Stimulated activated effector memory CD8-positive, alpha-beta T cell treated with anti-CD3 and anti-CD28 coated beads, Interleukin-12 subunit alpha, Interleukin-12 subunit beta, amount 100 ng/mL, for 72 hours (primary cell): ENCODE results near the gene CD7.

Source experiments
- ATAC-seq: fragments of 150-1000 bp; cut with Tn5 transposase; 2 replicates; pipeline ENCODE4 v1.10.0; 2021
- DNase-seq, 2 donors: peaks; one replicate each; pipeline ENCODE4 v3.0.0; 2021 to 2022; ENCODE audit warnings: low spot score in 2 of 2
- H3K27ac Mint-ChIP-seq: one replicate; pipeline ENCODE4 v1.8.0; 2022; ENCODE audit warnings: mild to moderate bottlenecking, mixed read lengths
- H3K36me3 Mint-ChIP-seq: one replicate; pipeline ENCODE4 v1.8.0; 2022; ENCODE audit warnings: mild to moderate bottlenecking, mixed read lengths
- H3K4me1 Mint-ChIP-seq: one replicate; pipeline ENCODE4 v1.8.0; 2022; ENCODE audit warnings: mixed read lengths
- H3K4me3 Mint-ChIP-seq: one replicate; pipeline ENCODE4 v1.8.0; 2022; ENCODE audit warnings: mild to moderate bottlenecking, mixed read lengths
- H3K9me3 Mint-ChIP-seq: one replicate; pipeline ENCODE4 v1.8.0; 2022; ENCODE audit warnings: mixed read lengths

The CD7 gene

DNA sequence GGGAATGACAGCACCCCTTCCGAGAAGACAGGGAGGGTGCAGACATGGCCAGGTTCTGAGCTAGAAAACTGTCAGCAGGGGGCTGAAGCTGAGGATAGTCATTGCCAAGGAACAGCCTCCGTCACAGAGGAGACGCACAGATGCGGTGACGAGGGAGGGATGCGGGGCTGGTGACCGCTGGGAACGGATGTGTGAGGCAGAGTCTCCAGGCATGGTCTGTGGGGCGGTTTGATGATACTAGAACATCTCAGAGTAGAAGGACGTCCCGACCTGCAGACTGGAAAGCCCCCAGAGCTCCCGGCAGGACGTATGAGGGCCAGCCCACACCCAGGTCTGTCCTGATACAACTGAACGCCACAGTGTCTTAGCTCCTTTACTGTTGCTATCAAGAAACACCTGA, 42.1 kb downstream of the CD7 start:
- H3K27ac Mint-ChIP-seq: no peak overlapping the region
- H3K4me1 Mint-ChIP-seq: peaks cover 31% of the 10 kb centered on the region
- H3K36me3 Mint-ChIP-seq: peaks cover 31% of the 10 kb centered on the region
- DNase-seq: no peak
- ATAC-seq: no peak
- H3K9me3 Mint-ChIP-seq: no peaks in the 10 kb centered on the region
- no peak overlapping the region for H3K4me3 Mint-ChIP-seq

DNA sequence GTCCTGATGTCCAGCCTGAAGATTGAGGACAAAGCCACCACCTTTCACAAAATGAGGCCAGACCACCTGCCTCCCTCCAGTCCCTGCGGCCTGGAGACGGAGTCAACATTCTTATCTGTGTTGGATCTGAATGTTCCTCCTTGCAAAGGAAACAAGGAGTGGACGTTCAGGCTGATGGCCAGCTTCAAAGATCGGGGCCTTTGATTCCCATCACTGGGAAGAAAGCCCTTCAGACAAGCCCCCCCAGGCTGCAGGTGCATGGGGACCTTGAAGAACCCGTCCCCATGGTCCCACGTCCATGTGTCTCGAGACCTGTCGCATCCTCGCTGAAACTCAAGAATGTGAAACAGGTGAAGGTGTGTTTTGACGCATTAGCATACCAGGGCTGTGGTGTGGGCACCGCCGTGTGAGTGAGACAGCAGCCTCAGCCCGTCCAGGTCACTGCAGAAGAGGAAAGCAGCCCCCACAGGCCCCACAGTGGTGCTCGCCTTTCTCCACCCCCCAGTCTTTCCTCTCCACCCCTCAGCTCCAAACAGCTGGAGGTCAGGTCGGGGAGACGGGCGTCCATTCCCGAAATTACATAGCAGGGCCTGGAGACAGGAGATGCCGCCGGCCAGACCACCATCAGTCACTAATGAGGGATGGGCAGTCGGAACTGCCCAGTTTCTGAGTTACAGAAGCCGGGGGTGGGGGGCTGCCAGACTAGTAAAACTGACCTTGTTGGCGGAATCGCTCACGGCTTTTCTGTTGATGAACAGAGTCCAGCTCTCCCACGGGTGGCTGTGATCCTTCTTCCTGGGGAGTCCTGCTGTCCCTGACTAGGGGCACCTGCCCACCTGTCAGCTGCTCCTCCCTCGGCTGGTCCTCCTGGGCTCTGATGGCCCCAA, 43.0 kb downstream of the CD7 start:
- Mint-ChIP-seq H3K9me3 (no peaks in the 10 kb centered on the region), H3K27ac (peak overlapping the region; percentile 99), H3K4me1 (peaks cover 40% of the 10 kb centered on the region), H3K4me3 (peak overlapping the region; percentile 84), H3K36me3 (peaks cover 41% of the 10 kb centered on the region)
- ATAC-seq (no peak), DNase-seq (no peak)

DNA sequence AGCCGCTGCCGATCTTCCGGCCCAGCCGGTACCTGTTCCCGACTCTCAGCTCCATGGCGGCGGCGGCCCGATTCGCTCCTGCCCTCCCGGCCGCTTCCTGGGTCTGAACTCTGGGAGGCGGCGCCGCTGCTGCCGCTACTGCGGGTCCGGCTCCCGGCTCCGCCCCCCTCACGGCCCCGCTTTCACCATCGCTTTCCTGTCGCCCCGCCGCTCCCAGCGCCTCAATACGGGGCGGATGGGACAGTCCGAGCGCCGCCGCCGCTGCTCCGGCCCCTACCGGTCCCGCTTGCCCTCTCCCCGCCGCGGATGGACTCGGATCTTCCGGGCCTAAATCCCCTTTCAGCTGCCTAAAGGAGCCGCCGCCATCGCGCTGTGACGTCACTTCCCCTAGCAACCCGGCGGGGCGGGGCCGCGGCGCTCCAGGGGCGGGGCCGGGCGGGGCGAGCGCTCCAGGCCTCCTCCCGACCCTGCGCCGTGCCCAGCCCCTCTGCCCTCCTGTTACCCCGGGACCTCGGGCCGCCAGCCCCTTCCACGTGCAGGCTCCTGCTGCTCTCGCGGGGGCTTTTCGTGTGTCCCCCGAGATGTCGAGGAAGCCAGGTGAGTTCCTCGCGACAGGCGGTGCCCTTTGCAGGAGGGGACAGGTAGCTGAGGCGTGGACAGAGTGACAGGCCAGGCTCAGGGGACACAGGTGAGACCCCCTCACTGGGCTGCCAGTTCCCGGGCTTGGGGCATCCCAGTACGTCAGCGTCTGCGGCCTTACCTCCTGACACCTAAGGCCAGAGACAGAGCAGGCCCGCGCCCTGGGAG, 43.9 kb downstream of the CD7 start, which contains the start of gene CSNK1D:
Gene CSNK1D, minus strand, starts transcription at position 374 of the 807 bp plus-strand sequence. Its CDS starts 319 bp downstream, at position 55.
- Mint-ChIP-seq H3K27ac (peak within 1 kb of the TSS; percentile 99), H3K4me3 (peak within 1 kb of the TSS; percentile 84), H3K4me1 (peaks cover 49% of the 10 kb centered on the region)

DNA sequence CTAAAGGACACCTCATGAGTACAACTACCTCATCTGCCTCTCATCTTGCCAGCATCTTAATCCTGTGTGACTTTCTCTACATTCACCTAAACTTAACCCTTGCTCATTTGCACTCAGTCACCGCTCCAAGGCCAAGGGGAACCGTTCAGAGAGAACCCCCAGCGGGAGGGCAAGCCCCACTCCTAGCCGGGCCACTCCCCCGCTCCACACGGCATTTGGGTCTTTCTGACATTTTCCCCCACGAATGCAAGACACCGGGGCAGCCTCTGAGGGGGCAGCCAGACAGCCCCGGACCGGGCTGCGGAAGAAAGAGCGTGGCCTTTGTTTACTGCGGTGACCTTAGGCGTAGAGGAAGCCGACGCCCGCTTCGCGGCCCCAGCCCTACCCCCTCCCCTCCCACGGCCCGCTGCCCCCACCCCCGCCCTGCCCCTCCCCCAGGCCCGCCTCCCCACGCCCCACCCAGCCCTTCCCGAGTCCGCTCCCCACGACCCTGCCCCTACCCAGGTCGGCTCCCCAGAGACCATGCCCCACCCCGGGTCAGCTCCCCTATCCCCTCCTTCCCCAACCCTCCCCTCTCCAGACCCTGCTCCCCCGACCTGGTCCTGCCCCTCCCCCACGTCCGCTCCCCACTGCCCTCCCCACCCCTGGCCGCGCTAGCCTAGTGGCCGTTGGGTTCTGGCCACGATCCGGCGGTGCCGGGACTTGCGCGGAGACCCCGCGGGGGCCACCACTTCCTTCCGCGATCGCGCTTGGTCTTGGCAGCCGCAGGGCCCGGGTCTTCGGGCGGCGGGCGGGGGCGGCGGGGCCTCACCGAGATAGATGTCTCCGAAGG, 44.7 kb downstream of the CD7 start:
- DNase-seq (peak in 1 of 2 donors; percentile 65), ATAC-seq (peak; percentile 40)
- no peaks in the 10 kb centered on the region for H3K9me3 Mint-ChIP-seq
- H3K27ac Mint-ChIP-seq: peak overlapping the region; percentile 99
- H3K36me3 Mint-ChIP-seq: peaks cover 56% of the 10 kb centered on the region
- H3K4me1 Mint-ChIP-seq: peaks cover 57% of the 10 kb centered on the region
- H3K4me3 Mint-ChIP-seq: peak overlapping the region; percentile 84

More for the DNA sequence above, 43.9 kb downstream of the CD7 start, which contains the start of gene CSNK1D:
- DNase-seq (peak; percentile 93 to 96), ATAC-seq (peak; percentile 89)
- Mint-ChIP-seq H3K36me3 (peaks cover 49% of the 10 kb centered on the region), H3K9me3 (no peaks in the 10 kb centered on the region)

DNA sequence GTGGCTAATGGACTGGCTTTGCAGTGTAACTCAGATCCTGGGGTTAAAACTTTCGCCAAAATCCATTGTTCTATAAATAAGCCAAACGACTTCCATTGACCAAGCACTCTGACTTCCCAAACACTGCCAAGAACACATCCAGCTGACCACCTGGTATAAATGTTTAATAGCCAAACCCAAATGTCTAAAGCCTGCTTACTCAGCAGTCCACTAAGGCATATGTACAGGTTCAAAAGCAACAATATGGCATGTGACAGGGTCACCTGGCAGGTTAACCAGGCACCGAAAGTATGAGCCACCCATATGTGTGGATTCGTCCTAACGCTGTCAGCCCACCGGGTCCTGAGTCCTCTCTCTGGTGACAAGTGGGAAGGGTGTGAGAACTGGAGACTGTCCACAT, 46.0 kb downstream of the CD7 start:
- ATAC-seq: no peak
- no peak for DNase-seq
- no peaks in the 10 kb centered on the region for H3K9me3 Mint-ChIP-seq
- peaks cover 69% of the 10 kb centered on the region for H3K36me3 Mint-ChIP-seq
- peaks cover 70% of the 10 kb centered on the region for H3K4me1 Mint-ChIP-seq
- no peak overlapping the region for H3K27ac Mint-ChIP-seq
- peak overlapping the region; percentile 84 for H3K4me3 Mint-ChIP-seq

DNA sequence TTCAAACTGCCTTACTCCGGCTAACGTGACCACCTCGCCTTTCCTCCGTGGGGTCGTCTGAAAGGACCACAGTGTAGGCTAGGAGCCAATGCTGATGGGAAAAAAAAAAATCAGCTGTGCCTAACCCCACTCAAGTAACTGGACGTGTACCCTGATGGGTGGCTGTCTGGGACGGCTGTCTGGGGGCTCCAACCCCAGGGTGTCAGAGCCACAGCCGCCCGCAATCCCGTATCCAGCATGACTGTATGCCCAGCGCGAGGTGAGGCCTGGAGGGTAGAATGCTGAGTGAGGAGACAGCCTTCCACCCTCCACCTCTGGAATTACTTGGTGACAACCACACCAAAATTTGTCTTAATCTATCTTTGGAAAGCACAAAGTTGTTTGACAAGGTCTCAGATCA, 46.8 kb downstream of the CD7 start:
- H3K9me3 Mint-ChIP-seq: no peaks in the 10 kb centered on the region

DNA sequence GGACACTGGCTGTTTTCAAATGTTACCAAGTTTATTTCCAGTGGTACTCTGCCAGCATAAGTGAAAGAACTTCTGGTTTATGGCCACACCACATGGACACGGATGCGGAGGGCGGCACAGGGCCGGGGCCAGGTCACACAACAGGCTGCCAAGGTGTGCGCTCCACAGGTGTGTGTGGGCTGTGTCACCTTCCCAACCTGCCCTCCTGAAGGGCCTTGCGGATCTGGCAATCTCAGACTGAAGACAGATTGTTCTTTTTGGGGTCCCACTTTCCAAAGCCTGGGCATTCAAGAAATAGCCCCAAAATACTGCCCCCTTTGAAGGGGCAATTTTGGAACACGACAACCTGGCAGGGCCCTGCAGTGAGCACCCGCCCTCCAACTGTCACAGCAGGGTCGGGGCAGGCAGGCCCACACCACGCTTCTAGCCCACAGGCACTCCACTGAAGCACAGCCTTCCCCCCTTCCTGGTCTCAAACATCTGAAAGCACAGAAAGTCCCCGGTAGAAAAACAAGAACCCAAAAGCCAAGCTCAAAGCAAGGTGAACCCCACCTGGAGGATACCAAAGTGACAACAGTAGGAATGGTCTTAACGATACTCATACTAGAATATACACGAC, 47.4 kb downstream of the CD7 start:
- Mint-ChIP-seq H3K36me3 (peaks cover 83% of the 10 kb centered on the region), H3K4me1 (peaks cover 73% of the 10 kb centered on the region), H3K4me3 (peak overlapping the region; percentile 84), H3K9me3 (no peaks in the 10 kb centered on the region), H3K27ac (peak overlapping the region; percentile 68)
- no peak for ATAC-seq
- DNase-seq: no peak

More for the DNA sequence above, 46.8 kb downstream of the CD7 start:
- no peak for DNase-seq
- Mint-ChIP-seq H3K27ac (peak overlapping the region; percentile 68), H3K36me3 (peaks cover 77% of the 10 kb centered on the region), H3K4me3 (peak overlapping the region; percentile 84), H3K4me1 (peaks cover 78% of the 10 kb centered on the region)
- no peak for ATAC-seq

DNA sequence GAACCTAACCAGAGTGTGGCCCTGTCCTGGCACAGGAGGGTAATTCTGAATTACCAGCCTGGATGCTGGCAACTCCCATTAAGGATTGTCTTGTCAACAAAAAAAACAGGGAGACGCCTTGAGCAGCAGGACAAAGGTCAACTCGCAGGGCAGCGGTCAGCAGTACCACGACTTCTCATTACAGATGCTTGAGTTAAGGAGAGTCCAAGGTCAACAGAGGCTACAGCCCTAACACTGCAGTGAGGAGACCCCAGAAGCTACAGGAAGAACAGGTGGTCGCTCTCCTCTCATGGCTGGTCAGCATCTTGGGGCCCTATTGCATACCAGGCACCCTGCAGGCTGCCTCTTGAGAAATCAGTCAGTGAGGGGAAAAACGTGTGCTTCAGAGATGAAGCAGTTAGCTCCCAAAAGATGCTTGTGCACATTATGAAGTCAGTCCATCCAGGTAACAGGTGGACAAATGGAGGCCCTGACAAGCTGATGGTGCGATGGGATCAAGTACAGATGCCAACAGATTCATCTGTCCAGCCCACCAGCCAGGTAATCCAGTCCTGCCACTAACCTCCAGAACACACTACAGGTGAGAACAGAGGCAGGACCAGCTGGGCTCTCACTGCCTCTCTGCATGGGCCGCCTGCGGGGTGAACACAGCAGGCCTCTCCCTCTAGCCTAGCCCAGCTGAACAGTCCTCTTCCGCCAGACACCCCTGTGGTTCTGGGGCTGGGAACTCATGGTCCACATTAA, 48.1 kb downstream of the CD7 start:
- H3K36me3 Mint-ChIP-seq: peaks cover 90% of the 10 kb centered on the region
- H3K4me1 Mint-ChIP-seq: peaks cover 71% of the 10 kb centered on the region
- no peaks in the 10 kb centered on the region for H3K9me3 Mint-ChIP-seq
- H3K4me3 Mint-ChIP-seq: peak overlapping the region; percentile 84
- ATAC-seq (no peak), DNase-seq (no peak)
- H3K27ac Mint-ChIP-seq: peak overlapping the region; percentile 68

DNA sequence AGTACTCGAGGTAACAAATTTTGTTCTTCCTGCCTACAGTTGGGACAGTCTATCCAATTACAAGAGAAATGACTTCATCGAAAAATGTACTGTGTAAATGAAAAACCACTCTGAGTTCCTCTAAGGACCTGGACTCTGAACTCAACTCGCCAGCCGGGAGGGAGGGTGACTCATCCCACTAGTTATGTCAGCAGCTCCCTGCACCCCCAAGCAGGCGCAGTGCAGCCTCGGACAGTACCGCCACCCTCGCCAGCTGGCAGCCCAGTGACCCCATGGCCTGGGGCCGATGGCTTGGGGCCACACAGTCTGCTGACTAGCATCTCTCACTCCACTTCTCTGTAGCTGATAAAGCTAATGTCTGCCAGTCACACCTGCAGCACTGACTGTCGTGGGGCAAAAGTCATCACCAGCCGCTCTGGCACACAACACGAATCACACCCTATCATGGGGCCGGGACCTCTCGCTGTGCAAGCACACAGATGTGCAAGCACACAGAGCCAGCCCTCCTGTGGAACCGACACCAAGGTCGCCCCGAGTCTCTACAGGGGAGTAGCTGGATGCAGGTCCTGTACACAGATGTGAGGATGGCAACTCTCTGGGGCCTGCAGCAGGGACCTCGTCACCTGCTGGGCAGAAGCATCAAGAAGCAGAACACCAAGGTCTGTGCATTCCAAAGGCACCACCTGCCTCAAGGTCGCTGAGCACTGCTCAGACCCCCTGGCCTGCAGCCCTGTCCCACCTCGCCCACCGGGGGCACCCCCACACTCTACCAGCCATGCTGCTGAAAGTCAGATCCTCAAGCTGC, 49.6 kb downstream of the CD7 start:
- H3K4me3 Mint-ChIP-seq: peak overlapping the region; percentile 84
- ATAC-seq (peak; percentile 88), DNase-seq (peak in 1 of 2 donors; percentile 64)
- peaks cover 99% of the 10 kb centered on the region for H3K36me3 Mint-ChIP-seq
- peaks cover 75% of the 10 kb centered on the region for H3K4me1 Mint-ChIP-seq
- no peaks in the 10 kb centered on the region for H3K9me3 Mint-ChIP-seq
- H3K27ac Mint-ChIP-seq: peak overlapping the region; percentile 85

DNA sequence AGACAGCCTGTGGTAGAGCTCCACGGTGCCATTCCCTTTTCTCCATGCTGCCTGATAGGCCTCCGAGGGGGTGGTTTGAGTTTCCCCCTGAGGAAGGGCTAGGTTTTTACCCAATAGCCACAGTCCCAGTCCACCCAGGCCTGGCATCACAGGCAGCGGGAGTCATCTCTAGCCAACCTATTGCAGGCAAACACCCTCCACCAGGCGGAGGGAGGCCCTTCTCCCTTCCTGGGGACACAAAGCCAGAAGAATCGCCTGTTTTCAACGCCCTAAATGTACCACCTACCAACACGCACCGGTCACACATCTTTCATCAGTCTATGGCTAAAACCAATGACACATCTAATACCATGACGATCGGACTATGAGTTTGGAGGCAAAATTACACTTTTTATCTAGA, 51.3 kb downstream of the CD7 start:
- no peaks in the 10 kb centered on the region for H3K9me3 Mint-ChIP-seq
- H3K27ac Mint-ChIP-seq: peak overlapping the region; percentile 85
- no peak overlapping the region for H3K4me3 Mint-ChIP-seq
- peaks cover 63% of the 10 kb centered on the region for H3K4me1 Mint-ChIP-seq
- peaks cover 99% of the 10 kb centered on the region for H3K36me3 Mint-ChIP-seq
- no peak for DNase-seq
- no peak for ATAC-seq
